Nephron (organoid): ENCODE data around the gene PSEN2.

Source experiments
- H3K27ac Mint-ChIP-seq, 3 experiments: 2 replicates each; pipeline ENCODE4 v1.8.0; 2020; ENCODE audit warnings: mixed read lengths in 3 of 3, mild to moderate bottlenecking in 2 of 3, moderate library complexity in 1 of 3
- H3K27me3 Mint-ChIP-seq: 2 replicates; pipeline ENCODE4 v1.8.0; 2021; ENCODE audit warnings: low read depth, mild to moderate bottlenecking, moderate library complexity, mixed read lengths
- H3K36me3 Mint-ChIP-seq: 2 replicates; pipeline ENCODE4 v1.8.0; 2020; ENCODE audit warnings: low read depth, mixed read lengths
- H3K4me1 Mint-ChIP-seq: 2 replicates; pipeline ENCODE4 v1.8.0; 2020; ENCODE audit warnings: mixed read lengths
- H3K4me3 Mint-ChIP-seq, 3 experiments: 2 replicates each; pipeline ENCODE4 v1.8.0; 2020; ENCODE audit warnings: mild to moderate bottlenecking in 3 of 3, mixed read lengths in 3 of 3, moderate library complexity in 2 of 3
- H3K9me3 Mint-ChIP-seq: 2 replicates; pipeline ENCODE4 v1.8.0; 2020; ENCODE audit warnings: mixed read lengths
- CTCF ChIP-seq, 3 experiments: fragments of 200-600 bp; sonication (generic); IDR thresholded peaks; one replicate each; pipeline ENCODE4 v1.5.0; 2021; ENCODE audit warnings: antibody characterized with exemption in 3 of 3; ENCODE audit not compliant: unreplicated experiment in 3 of 3

The PSEN2 gene

GRCh38 chr1:226938903-226939437 lies 68.6 kb downstream of the PSEN2 start:
- peaks cover 4% of the 10 kb centered on the region for H3K27me3 Mint-ChIP-seq

GRCh38 chr1:226939438-226940028 lies 69.1 kb downstream of the PSEN2 start:
- Mint-ChIP-seq H3K27me3 (peaks cover 4% of the 10 kb centered on the region), H3K4me1 (peaks cover 43% of the 10 kb centered on the region), H3K27ac (peak overlapping the region; percentile 87 to 98 (median 98)), H3K4me3 (peak overlapping the region; percentile 89 to 92 (median 91)), H3K9me3 (peaks cover 13% of the 10 kb centered on the region), H3K36me3 (peaks cover 11% of the 10 kb centered on the region)
- TF ChIP-seq CTCF (IDR thresholded peaks at IDR 0.05; ENCODE audit: unreplicated experiment in 3 of 3): no peak

More at GRCh38 chr1:226938903-226939437, 68.6 kb downstream of the PSEN2 start:
- peak overlapping the region; percentile 89 to 92 (median 91) for H3K4me3 Mint-ChIP-seq
- TF ChIP-seq CTCF (IDR thresholded peaks at IDR 0.05; ENCODE audit: unreplicated experiment in 3 of 3): no peak
- H3K36me3 Mint-ChIP-seq: peaks cover 17% of the 10 kb centered on the region
- H3K9me3 Mint-ChIP-seq: peaks cover 16% of the 10 kb centered on the region
- H3K27ac Mint-ChIP-seq: peak overlapping the region; percentile 87 to 98 (median 98)
- H3K4me1 Mint-ChIP-seq: peaks cover 37% of the 10 kb centered on the region

GRCh38 chr1:226940029-226940805 lies 69.8 kb downstream of the PSEN2 start, which contains the start of gene COQ8A:
TSS of gene COQ8A (plus strand) at chr1:226940294. CDS start at chr1:226961386, 21,092 bp downstream.
- H3K27ac Mint-ChIP-seq: peak within 1 kb of the TSS; percentile 87 to 98 (median 98)

GRCh38 chr1:226940806-226941067 lies 70.3 kb downstream of the PSEN2 start:
- no peaks in the 10 kb centered on the region for H3K36me3 Mint-ChIP-seq
- peaks cover 2% of the 10 kb centered on the region for H3K9me3 Mint-ChIP-seq

More at GRCh38 chr1:226940029-226940805, 69.8 kb downstream of the PSEN2 start, which contains the start of gene COQ8A:
- Mint-ChIP-seq H3K27me3 (peaks cover 7% of the 10 kb centered on the region), H3K4me3 (peak within 1 kb of the TSS; percentile 89 to 92 (median 91)), H3K36me3 (peaks cover 4% of the 10 kb centered on the region), H3K9me3 (peaks cover 6% of the 10 kb centered on the region), H3K4me1 (peaks cover 49% of the 10 kb centered on the region)
- TF ChIP-seq CTCF (IDR thresholded peaks at IDR 0.05; ENCODE audit: unreplicated experiment in 3 of 3): no peak

GRCh38 chr1:226942392-226942791 lies 72.0 kb downstream of the PSEN2 start:
- no peaks in the 10 kb centered on the region for H3K36me3 Mint-ChIP-seq
- TF ChIP-seq CTCF (IDR thresholded peaks at IDR 0.05; ENCODE audit: unreplicated experiment in 3 of 3): no peak
- H3K27me3 Mint-ChIP-seq: peaks cover 10% of the 10 kb centered on the region
- no peaks in the 10 kb centered on the region for H3K9me3 Mint-ChIP-seq
- H3K4me3 Mint-ChIP-seq: peak overlapping the region; percentile 18 to 77 (median 46)
- peaks cover 65% of the 10 kb centered on the region for H3K4me1 Mint-ChIP-seq
- no peak overlapping the region for H3K27ac Mint-ChIP-seq

More at GRCh38 chr1:226940806-226941067, 70.3 kb downstream of the PSEN2 start:
- Mint-ChIP-seq H3K27ac (no peak overlapping the region), H3K4me1 (peaks cover 54% of the 10 kb centered on the region), H3K4me3 (peak overlapping the region; percentile 89 to 92 (median 91)), H3K27me3 (peaks cover 7% of the 10 kb centered on the region)
- TF ChIP-seq CTCF (IDR thresholded peaks at IDR 0.05; ENCODE audit: unreplicated experiment in 3 of 3): no peak
